ENCODE measurements around the gene NT5C1B. TPM values are rescaled to one million over a fixed set of nuclear protein-coding genes. Genes with fewer than 3 reads are reported as not detected.

NT5C1B gene
- total RNA-seq, 2 experiments from 2014 or later = not detected

DNA sequence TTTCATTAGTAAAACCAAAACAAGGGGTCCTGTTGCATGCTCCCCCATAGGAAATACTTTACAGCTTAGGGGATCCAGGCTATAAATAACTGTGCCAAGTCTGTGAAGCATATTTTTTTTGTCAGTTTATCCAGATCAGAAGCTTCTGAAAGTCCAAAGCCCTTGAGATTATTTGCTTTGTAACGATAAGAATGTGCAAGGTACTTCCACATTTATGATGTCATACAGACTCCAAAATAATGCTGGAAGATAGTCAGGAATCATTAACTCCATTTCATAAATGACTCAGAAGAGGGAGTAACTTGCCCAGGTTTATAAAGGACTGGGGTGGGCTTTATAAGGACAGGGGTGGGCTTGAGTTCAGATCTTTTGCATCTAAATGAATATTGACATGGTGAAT lies 58.2 kb downstream of the NT5C1B start:
- H3K36me3 Mint-ChIP-seq = no peaks in the 10 kb centered on the region
- H3K27me3 Mint-ChIP-seq = peaks cover 4% of the 10 kb centered on the region
- H3K9me3 Mint-ChIP-seq = no peaks in the 10 kb centered on the region
- POLR2A ChIA-PET = no interaction called here
- ATAC-seq (ENCODE audit: low read depth) (no peak), DNase-seq (no peak)
- no peak overlapping the region for H3K4me3 Mint-ChIP-seq
- no peaks in the 10 kb centered on the region for H3K4me1 Mint-ChIP-seq
- no peak overlapping the region for H3K27ac Mint-ChIP-seq

- Mint-ChIP-seq H3K4me1 (no peaks in the 10 kb centered on the region), H3K36me3 (no peaks in the 10 kb centered on the region), H3K27ac (no peak overlapping the region), H3K4me3 (no peak overlapping the region), H3K27me3 (peaks cover 2% of the 10 kb centered on the region), H3K9me3 (no peaks in the 10 kb centered on the region)
- DNase-seq (no peak), ATAC-seq (ENCODE audit: low read depth) (no peak)
- POLR2A ChIA-PET = no interaction called here
Measured at GRCh38 chr2:18527822-18528221, 61.5 kb downstream of the NT5C1B start.

- Mint-ChIP-seq H3K27me3 (no peaks in the 10 kb centered on the region), H3K9me3 (no peaks in the 10 kb centered on the region), H3K36me3 (no peaks in the 10 kb centered on the region), H3K4me1 (no peaks in the 10 kb centered on the region), H3K27ac (no peak overlapping the region), H3K4me3 (no peak overlapping the region)
- POLR2A ChIA-PET = no interaction called here
- no peak for DNase-seq
- ATAC-seq (ENCODE audit: low read depth) = no peak
Measured at GRCh38 chr2:18527326-18527725, 62.0 kb downstream of the NT5C1B start.

DNA sequence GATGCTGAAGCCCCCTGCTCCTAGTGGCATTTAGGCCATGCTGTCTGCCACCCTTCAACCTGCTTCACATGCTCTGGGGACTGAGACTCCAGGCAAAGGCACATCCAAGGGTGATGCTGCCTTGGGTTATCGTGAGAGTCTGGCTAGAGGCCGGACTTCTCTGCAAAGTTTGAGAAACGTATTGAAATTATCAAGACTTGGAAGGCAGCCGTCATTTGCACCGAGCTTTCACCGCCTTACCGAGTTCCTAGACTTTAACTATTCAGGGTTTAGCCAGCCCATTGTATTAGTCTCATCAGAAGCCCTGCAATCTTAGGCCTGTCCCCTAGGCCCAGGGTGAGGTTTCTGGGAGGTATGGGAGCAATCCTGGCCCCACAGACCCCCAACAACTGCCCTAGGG lies 62.9 kb downstream of the NT5C1B start:
- ATAC-seq (ENCODE audit: low read depth) (no peak), DNase-seq (no peak)
- Mint-ChIP-seq H3K36me3 (no peaks in the 10 kb centered on the region), H3K9me3 (no peaks in the 10 kb centered on the region), H3K27me3 (no peaks in the 10 kb centered on the region), H3K4me1 (no peaks in the 10 kb centered on the region), H3K4me3 (no peak overlapping the region), H3K27ac (no peak overlapping the region)
- POLR2A ChIA-PET = no interaction called here

DNA sequence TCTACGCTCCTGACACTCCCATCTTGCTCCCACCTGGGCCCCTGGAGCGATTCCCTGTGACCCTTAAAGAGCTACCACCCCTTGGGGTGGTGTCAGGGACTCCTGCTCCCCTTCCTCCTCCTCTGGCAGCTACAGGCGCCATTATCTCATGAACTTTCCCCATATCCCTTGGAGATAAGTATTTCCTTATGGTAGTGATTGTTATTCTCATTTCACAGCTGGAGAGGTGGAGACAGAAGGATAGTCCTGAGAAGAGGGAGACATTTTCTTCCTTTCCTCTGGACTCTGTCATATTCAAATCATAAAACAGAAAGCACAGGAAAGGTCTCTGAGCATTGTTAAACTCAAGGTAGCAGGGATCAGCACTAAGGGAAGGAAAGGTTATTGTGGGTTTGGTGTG lies 63.5 kb downstream of the NT5C1B start:
- no peaks in the 10 kb centered on the region for H3K36me3 Mint-ChIP-seq
- H3K27me3 Mint-ChIP-seq = no peaks in the 10 kb centered on the region
- POLR2A ChIA-PET = no interaction called here
- DNase-seq = no peak
- no peaks in the 10 kb centered on the region for H3K9me3 Mint-ChIP-seq
- no peak overlapping the region for H3K4me3 Mint-ChIP-seq
- H3K4me1 Mint-ChIP-seq = no peaks in the 10 kb centered on the region
- ATAC-seq (ENCODE audit: low read depth) = no peak
- no peak overlapping the region for H3K27ac Mint-ChIP-seq

GRCh38 chr2:18525236-18525635 lies 64.1 kb downstream of the NT5C1B start:
- H3K27ac Mint-ChIP-seq = no peak overlapping the region
- H3K4me3 Mint-ChIP-seq = no peak overlapping the region
- POLR2A ChIA-PET = no interaction called here
- H3K4me1 Mint-ChIP-seq = no peaks in the 10 kb centered on the region
- no peak for ATAC-seq (ENCODE audit: low read depth)
- no peak for DNase-seq
- H3K27me3 Mint-ChIP-seq = no peaks in the 10 kb centered on the region
- H3K9me3 Mint-ChIP-seq = no peaks in the 10 kb centered on the region
- H3K36me3 Mint-ChIP-seq = no peaks in the 10 kb centered on the region

DNA sequence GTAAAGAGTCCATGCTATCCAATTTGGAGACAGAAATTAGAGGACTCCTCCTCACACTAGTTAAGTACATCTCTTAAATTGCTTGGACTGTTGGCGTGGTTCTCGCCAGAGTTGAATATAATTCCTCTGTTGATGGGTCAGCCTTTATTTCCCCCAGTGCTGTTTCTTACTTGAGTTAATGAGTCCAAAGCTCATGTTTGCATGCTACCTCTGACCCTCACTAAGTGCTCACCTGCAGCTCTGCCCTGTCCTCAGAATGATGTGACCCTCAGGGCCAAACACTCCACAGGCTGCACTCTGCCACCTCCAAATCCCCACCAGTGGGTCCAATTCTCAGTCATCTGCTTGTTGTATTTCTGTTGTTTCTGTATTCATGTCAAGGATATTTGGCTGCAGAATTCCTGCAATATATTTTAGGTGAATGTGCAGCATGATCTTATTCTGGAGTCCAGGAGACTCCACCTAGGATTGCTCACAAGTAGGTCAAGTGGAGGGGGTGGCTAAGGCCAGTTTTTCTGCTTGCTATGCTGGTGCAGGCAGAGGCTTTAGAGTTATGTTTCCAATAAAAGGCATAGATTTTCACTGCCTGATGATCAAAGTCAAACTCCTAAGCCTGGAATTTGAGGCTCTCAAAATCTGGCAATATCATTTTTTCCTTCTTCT lies 66.8 kb downstream of the NT5C1B start:
- no peak for ATAC-seq (ENCODE audit: low read depth)
- H3K4me1 Mint-ChIP-seq = no peaks in the 10 kb centered on the region
- POLR2A ChIA-PET = no interaction called here
- H3K9me3 Mint-ChIP-seq = no peaks in the 10 kb centered on the region
- H3K27ac Mint-ChIP-seq = no peak overlapping the region
- no peak for DNase-seq
- no peaks in the 10 kb centered on the region for H3K36me3 Mint-ChIP-seq
- H3K27me3 Mint-ChIP-seq = peaks cover 12% of the 10 kb centered on the region
- no peak overlapping the region for H3K4me3 Mint-ChIP-seq

- H3K9me3 Mint-ChIP-seq = no peaks in the 10 kb centered on the region
- no peak overlapping the region for H3K4me3 Mint-ChIP-seq
- POLR2A ChIA-PET = interaction anchor here (1.3 kb wide), 1 partner anchor 40 kb away, joined by 5 read pairs; the partner anchor contains the start of gene RDH14
- H3K36me3 Mint-ChIP-seq = no peaks in the 10 kb centered on the region
- H3K27ac Mint-ChIP-seq = no peak overlapping the region
- no peaks in the 10 kb centered on the region for H3K4me1 Mint-ChIP-seq
- peaks cover 14% of the 10 kb centered on the region for H3K27me3 Mint-ChIP-seq
- DNase-seq = peak; percentile 81
- ATAC-seq (ENCODE audit: low read depth) = peak; percentile 47
Measured at GRCh38 chr2:18520451-18521425, 68.6 kb downstream of the NT5C1B start.

- ATAC-seq (ENCODE audit: low read depth) = no peak
- H3K4me1 Mint-ChIP-seq = no peaks in the 10 kb centered on the region
- H3K9me3 Mint-ChIP-seq = no peaks in the 10 kb centered on the region
- H3K27ac Mint-ChIP-seq = no peak overlapping the region
- no peaks in the 10 kb centered on the region for H3K36me3 Mint-ChIP-seq
- H3K27me3 Mint-ChIP-seq = peaks cover 18% of the 10 kb centered on the region
- no peak for DNase-seq
- no peak overlapping the region for H3K4me3 Mint-ChIP-seq
- POLR2A ChIA-PET = interaction anchor here (1.3 kb wide), 1 partner anchor 40 kb away, joined by 5 read pairs; the partner anchor contains the start of gene RDH14
Measured at GRCh38 chr2:18519914-18520450, 69.4 kb downstream of the NT5C1B start.

DNA sequence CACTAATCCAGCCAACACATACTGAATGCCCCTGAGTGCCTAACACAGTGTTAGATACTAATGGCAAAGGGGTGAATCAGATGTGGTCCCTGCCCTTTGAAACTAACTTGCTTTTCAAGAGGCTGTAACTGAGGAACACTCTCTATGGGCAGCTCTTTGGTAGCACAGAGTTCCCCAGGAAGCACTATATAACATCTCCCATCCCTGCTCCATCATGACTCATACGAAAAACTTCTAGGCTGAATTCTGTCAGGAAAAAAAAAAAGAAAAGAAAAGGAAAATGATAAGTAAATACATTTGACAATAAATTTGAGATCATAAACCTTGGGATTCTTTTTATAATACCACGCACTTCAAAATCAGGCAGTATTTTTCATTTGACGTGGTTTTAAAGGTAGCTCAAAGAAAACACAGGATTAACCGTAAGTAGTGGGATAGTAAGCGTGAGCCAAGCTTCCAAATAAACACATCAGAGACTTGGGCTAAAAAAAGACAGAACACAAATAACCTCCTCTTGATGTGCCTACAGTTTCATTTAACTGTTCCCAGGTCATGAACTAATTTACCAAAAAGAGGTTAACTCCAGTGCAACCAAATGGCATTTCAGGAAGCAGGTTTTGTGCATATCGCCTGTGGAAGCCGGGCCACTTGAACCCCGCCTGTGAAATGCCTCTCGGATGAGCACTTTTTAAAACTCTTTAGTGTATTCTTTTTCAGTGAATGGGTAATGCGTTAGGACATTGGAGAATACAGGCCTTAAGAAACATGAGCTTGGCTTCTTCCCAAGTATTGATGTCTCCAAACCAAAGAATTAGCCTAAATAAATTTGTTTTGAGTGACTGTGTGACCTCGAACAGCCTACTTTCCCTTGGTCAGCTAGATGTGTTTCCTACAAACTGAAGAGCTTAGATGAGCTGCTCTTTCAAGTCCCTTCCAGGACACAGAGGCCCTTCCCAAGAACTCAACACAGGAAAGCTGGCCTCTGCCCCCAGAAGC lies 71.0 kb downstream of the NT5C1B start:
- DNase-seq (no peak), ATAC-seq (ENCODE audit: low read depth) (no peak)
- Mint-ChIP-seq H3K4me1 (no peaks in the 10 kb centered on the region), H3K27me3 (peaks cover 19% of the 10 kb centered on the region), H3K36me3 (no peaks in the 10 kb centered on the region), H3K27ac (no peak overlapping the region), H3K9me3 (no peaks in the 10 kb centered on the region), H3K4me3 (no peak overlapping the region)
- POLR2A ChIA-PET = no interaction called here

DNA sequence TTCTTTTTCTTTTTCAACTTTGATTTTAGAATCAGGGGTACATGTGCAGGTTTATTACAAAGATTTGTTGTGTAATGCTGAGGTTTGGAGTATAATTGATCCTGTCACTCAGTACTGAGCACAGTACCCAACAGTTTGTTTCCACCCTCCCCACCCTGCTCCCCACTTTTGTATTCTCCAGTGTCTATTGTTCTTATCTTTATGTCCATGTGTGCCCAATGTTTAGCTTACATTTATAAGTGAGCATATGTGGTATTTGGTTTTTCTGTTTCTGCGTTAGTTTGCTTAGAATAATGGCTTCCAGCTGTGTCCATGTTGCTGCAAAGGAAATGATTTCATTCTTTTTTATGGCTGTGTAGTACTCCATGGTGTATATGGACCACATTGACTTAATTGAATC lies 72.0 kb downstream of the NT5C1B start:
- ATAC-seq (ENCODE audit: low read depth) (no peak), DNase-seq (no peak)
- Mint-ChIP-seq H3K4me3 (no peak overlapping the region), H3K36me3 (no peaks in the 10 kb centered on the region), H3K9me3 (no peaks in the 10 kb centered on the region), H3K27ac (no peak overlapping the region), H3K27me3 (peaks cover 19% of the 10 kb centered on the region), H3K4me1 (no peaks in the 10 kb centered on the region)
- POLR2A ChIA-PET = no interaction called here

GRCh38 chr2:18516112-18516511 lies 73.3 kb downstream of the NT5C1B start:
- Mint-ChIP-seq H3K4me3 (no peak overlapping the region), H3K4me1 (no peaks in the 10 kb centered on the region), H3K36me3 (no peaks in the 10 kb centered on the region), H3K27ac (no peak overlapping the region), H3K27me3 (peaks cover 24% of the 10 kb centered on the region), H3K9me3 (no peaks in the 10 kb centered on the region)
- POLR2A ChIA-PET = no interaction called here
- no peak for ATAC-seq (ENCODE audit: low read depth)
- DNase-seq = no peak

All from activated naive CD8-positive, alpha-beta T cell treated with anti-CD3 and anti-CD28 coated beads, Interleukin-2, amount 10 ng/mL, durations not matched to agents 7 days and 5 days (primary cell).